Measurements from ENCODE around the gene AP3S1.

AP3S1 gene

GRCh38 chr5:115847290-115847689, 5.6 kb downstream of the AP3S1 start:
- Histone ChIP-seq H3K79me2 (peaks cover 27% of the 10 kb centered on the region), H3K36me3 (ENCODE audit: control insufficient read depth, insufficient read depth, low read length) (no peaks in the 10 kb centered on the region), H3K4me2 (ENCODE audit: low read length) (no peak overlapping the region), H2AFZ (no peak overlapping the region), H3K4me1 (peaks cover 6% of the 10 kb centered on the region), H3K9ac (no peak overlapping the region), H3K27me3 (ENCODE audit: control insufficient read depth, insufficient read depth, low read length) (no peaks in the 10 kb centered on the region), H3K9me3 (ENCODE audit: control insufficient read depth, low read length) (no peaks in the 10 kb centered on the region), H3K27ac (no peak overlapping the region), H3K4me3 (ENCODE audit: low read depth, low read length) (no peak overlapping the region)
- TF ChIP-seq, protein P1, sequence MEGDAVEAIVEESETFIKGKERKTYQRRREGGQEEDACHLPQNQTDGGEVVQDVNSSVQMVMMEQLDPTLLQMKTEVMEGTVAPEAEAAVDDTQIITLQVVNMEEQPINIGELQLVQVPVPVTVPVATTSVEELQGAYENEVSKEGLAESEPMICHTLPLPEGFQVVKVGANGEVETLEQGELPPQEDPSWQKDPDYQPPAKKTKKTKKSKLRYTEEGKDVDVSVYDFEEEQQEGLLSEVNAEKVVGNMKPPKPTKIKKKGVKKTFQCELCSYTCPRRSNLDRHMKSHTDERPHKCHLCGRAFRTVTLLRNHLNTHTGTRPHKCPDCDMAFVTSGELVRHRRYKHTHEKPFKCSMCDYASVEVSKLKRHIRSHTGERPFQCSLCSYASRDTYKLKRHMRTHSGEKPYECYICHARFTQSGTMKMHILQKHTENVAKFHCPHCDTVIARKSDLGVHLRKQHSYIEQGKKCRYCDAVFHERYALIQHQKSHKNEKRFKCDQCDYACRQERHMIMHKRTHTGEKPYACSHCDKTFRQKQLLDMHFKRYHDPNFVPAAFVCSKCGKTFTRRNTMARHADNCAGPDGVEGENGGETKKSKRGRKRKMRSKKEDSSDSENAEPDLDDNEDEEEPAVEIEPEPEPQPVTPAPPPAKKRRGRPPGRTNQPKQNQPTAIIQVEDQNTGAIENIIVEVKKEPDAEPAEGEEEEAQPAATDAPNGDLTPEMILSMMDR (IDR thresholded peaks at IDR 0.05) = no peak

GRCh38 chr5:115849258-115849798, 7.6 kb downstream of the AP3S1 start:
- Histone ChIP-seq H3K9ac (no peak overlapping the region), H3K27me3 (ENCODE audit: control insufficient read depth, insufficient read depth, low read length) (no peaks in the 10 kb centered on the region), H3K4me3 (ENCODE audit: low read depth, low read length) (no peak overlapping the region), H3K4me1 (peaks cover 6% of the 10 kb centered on the region), H2AFZ (no peak overlapping the region), H3K4me2 (ENCODE audit: low read length) (no peak overlapping the region), H3K27ac (no peak overlapping the region), H3K9me3 (ENCODE audit: control insufficient read depth, low read length) (no peaks in the 10 kb centered on the region), H3K36me3 (ENCODE audit: control insufficient read depth, insufficient read depth, low read length) (no peaks in the 10 kb centered on the region), H3K79me2 (peaks cover 34% of the 10 kb centered on the region)
- TF ChIP-seq, protein P1 (IDR thresholded peaks at IDR 0.05) = no peak

- Histone ChIP-seq H3K9ac (no peak overlapping the region), H3K4me1 (peaks cover 6% of the 10 kb centered on the region), H3K9me3 (ENCODE audit: control insufficient read depth, low read length) (no peaks in the 10 kb centered on the region), H3K27me3 (ENCODE audit: control insufficient read depth, insufficient read depth, low read length) (no peaks in the 10 kb centered on the region), H2AFZ (no peak overlapping the region), H3K4me2 (ENCODE audit: low read length) (no peak overlapping the region), H3K27ac (no peak overlapping the region), H3K36me3 (ENCODE audit: control insufficient read depth, insufficient read depth, low read length) (no peaks in the 10 kb centered on the region), H3K79me2 (peaks cover 30% of the 10 kb centered on the region), H3K4me3 (ENCODE audit: low read depth, low read length) (no peak overlapping the region)
- TF ChIP-seq, protein P1 (IDR thresholded peaks at IDR 0.05) = no peak
Measured at GRCh38 chr5:115850744-115851416, 9.1 kb downstream of the AP3S1 start.

GRCh38 chr5:115854139-115854538, 12.4 kb downstream of the AP3S1 start:
- no peak overlapping the region for H3K9ac ChIP-seq
- no peak overlapping the region for H3K4me2 ChIP-seq (ENCODE audit: low read length)
- H3K4me1 ChIP-seq = peaks cover 14% of the 10 kb centered on the region
- peaks cover 35% of the 10 kb centered on the region for H3K79me2 ChIP-seq
- no peaks in the 10 kb centered on the region for H3K9me3 ChIP-seq (ENCODE audit: control insufficient read depth, low read length)
- H3K27ac ChIP-seq = no peak overlapping the region
- TF ChIP-seq, protein P1 (IDR thresholded peaks at IDR 0.05) = no peak
- H3K4me3 ChIP-seq (ENCODE audit: low read depth, low read length) = no peak overlapping the region
- H3K36me3 ChIP-seq (ENCODE audit: control insufficient read depth, insufficient read depth, low read length) = no peaks in the 10 kb centered on the region
- no peak overlapping the region for H2AFZ ChIP-seq
- no peaks in the 10 kb centered on the region for H3K27me3 ChIP-seq (ENCODE audit: control insufficient read depth, insufficient read depth, low read length)

GRCh38 chr5:115855959-115856358, 14.2 kb downstream of the AP3S1 start:
- no peaks in the 10 kb centered on the region for H3K9me3 ChIP-seq (ENCODE audit: control insufficient read depth, low read length)
- peaks cover 36% of the 10 kb centered on the region for H3K79me2 ChIP-seq
- H3K27me3 ChIP-seq (ENCODE audit: control insufficient read depth, insufficient read depth, low read length) = no peaks in the 10 kb centered on the region
- no peak overlapping the region for H2AFZ ChIP-seq
- no peak overlapping the region for H3K4me3 ChIP-seq (ENCODE audit: low read depth, low read length)
- no peak overlapping the region for H3K9ac ChIP-seq
- TF ChIP-seq, protein P1 (IDR thresholded peaks at IDR 0.05) = no peak
- no peak overlapping the region for H3K4me2 ChIP-seq (ENCODE audit: low read length)
- H3K36me3 ChIP-seq (ENCODE audit: control insufficient read depth, insufficient read depth, low read length) = no peaks in the 10 kb centered on the region
- peaks cover 11% of the 10 kb centered on the region for H3K4me1 ChIP-seq
- no peak overlapping the region for H3K27ac ChIP-seq

All from parathyroid adenoma (tissue), 2 donors.